Right ventricle myocardium superior (tissue), 1 donor: ENCODE data around the gene STK32B. TPM values are rescaled to one million over a fixed set of nuclear protein-coding genes. Genes with fewer than 3 reads are reported as not detected.
A peak's percentile ranks its signal among the peaks of the same experiment; 100 is the strongest.
"Not testable (repeated sequence)": the region's sequence is repeated elsewhere in the genome, so short reads cannot be mapped to it uniquely, and the experiment has no call there.

Experiments used
- ATAC-seq: fragments of 200-7000 bp; cut with Tn5 transposase; one replicate; pipeline ENCODE4 v1.9.1; 2020; ENCODE audit warnings: mild to moderate bottlenecking; ENCODE audit not compliant: poor library complexity
- DNase-seq: peaks from one replicate; pipeline ENCODE4 v3.0.0-alpha.2; 2020
- intact Hi-C: fragments of 100-400 bp; cut with DNase I; formaldehyde crosslinking; loops from one replicate; pipeline ENCODE4 v1.11.2; 2022
- long read RNA-seq: library from polyadenylated mRNA; unstranded; transcript quantifications from one replicate; pipeline ENCODE4 v2.0.0, GENCODE V29; 2021
- total RNA-seq: library from RNA; stranded (reverse); fragmentation: NEBNext Ultra II Directional; extraction: Animal tissue kit (Norgen Biotek cat#: 25700); gene quantifications from one replicate; pipeline ENCODE4 v1.2.1, GENCODE V29; 2021
- donor health status: DM: no; HTN: yes; CAD: no; lungs with severe emphysema.

The STK32B gene
- 1.0 TPM for total RNA-seq
- long read RNA-seq, partial matches to known transcripts = 1 of 4 reads
- long read RNA-seq, other reads (novel, unspliced or antisense) = 1 of 4 reads

DNA sequence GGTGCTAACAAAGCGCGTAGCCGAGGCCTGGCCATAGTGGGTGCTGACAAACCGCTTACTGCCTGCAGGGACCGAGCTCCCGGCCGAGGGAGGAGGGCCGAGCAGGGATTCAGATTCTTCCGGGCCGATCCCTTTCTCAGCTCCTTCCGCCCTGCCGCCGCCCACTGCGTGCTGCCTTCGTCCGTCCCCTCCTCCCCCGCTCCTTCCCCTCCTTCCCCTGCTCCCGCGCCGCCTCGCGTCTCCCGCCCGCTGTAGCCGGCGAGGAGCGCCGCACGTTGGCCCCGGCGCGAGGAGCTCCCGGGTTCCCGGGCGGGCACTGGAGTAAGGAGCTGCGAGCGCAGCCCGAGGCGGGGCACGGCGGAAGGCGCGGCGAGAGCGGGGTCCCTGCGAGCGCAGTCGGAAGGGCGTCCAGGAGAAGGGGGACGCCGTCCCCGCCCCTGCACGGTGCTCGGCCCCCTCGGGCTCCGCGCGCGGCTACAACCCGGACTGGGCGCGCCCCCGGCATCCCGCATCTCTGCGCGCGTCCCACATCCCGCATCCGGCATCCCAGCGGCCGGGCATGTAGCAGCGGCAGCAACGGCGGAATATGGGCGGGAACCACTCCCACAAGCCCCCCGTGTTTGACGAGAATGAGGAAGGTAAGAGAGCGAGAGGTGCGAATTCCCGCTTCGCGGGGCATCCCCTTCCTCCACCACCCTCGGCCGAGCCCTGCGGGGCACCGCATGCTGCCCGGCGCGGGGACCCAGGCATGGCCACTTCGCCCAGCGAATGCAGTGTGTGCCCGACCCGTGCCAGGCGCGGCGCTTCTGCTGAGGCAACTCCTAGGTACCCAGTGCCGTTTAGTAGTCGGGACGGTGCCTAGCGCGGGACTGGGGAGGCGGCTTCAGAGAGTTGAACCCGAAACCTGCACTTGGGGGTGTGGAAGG lies at the start of gene STK32B:
STK32B (plus strand) TSS at position 203 of the 926 bp plus-strand sequence.
- ATAC-seq (peak; percentile 89), DNase-seq (peak; percentile 80)
- intact Hi-C loops = loop anchor here (10.0 kb wide), 1 partner anchor 763 kb away; no protein-coding TSS in a partner anchor

DNA sequence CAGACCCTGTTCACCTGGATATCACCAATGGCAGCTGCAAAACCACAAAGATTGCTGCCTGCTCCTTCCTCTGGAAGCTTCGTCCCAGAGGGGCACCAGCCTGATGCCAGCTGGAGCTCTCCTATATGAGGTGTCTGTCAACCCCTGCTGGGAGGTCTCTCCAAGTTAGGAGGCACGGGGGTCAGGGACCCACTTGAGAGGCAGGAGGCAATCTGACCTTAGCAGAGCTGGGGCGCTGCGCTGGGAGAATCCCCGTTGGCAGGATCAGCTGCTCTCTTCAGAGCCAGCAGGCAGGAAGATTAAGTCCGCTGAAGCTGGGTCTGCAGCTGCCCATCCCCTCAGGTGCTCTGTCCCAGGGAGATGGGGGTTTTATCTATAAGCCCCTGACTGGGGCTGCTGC lies 49.6 kb upstream of the STK32B start:
- intact Hi-C loops, DNase-seq, ATAC-seq: not testable (repeated sequence)

DNA sequence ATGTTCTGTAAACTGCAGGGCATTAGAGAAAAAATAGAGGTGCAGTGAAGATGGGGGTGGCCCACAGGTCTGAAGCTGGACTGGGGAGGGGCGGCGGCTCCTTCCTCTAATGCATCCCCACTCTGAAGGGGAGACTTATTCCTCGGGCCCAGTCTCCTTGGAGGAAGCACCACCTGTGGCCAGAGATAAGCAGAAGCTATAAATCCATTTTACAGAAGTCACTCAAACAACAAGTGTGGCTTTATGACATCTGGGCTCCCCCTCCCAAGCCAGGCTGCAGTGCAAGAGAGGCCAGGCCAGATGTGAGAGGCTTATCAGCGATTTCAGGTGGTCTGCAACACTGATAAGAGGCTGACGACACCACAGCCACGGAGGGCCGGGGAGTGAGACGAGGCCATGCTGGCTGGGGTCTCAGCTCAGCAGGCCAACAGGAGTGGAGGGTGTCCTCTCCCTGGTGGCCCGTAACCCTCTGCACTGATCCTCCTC lies 47.9 kb upstream of the STK32B start:
- no peak for DNase-seq
- intact Hi-C loops = no loop called here

DNA sequence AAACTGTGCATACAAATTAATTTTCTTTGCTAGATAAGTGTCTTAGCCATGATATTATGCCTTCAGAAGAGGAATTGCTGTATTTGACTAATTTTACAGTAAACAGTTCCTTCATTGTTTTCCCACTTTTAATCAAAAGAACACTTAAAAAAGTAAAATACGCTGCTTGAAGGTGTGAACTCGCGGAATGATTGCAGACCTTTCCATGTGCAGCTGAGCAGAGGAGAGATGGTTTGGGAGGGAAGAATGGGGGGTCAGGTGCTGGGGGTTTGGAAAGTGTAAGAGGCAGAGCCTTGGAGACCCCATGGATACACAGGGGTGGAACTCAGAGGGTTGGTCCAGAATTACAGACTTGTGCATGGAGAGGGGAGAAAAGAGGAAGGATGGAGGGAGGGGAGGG lies 47.4 kb upstream of the STK32B start:
- intact Hi-C loops = no loop called here

More for the DNA sequence above, 47.9 kb upstream of the STK32B start:
- no peak for ATAC-seq

DNA sequence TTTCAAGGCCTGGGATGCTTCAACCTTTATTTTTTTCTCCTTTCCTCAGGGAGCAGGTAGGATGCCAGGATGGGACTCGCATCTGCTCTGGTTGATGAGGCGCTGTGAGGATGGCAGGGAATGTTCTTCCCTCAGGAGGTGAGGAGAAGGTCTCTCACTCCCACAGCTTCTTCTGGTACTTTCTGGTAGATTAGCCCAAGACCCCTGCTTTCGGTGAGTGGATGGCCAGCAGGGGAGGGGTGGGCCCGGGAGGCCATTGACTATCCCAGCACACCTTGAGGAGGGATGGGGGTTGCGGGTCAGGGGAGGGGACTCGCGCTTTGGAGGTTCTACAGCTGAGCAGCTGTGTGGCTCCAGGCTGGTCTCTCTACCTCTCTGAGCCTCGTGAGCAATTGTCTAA lies 46.8 kb upstream of the STK32B start:
- ATAC-seq = no peak
- intact Hi-C loops = no loop called here
- no peak for DNase-seq

More for the DNA sequence above, 47.4 kb upstream of the STK32B start:
- DNase-seq (no peak), ATAC-seq (no peak)

DNA sequence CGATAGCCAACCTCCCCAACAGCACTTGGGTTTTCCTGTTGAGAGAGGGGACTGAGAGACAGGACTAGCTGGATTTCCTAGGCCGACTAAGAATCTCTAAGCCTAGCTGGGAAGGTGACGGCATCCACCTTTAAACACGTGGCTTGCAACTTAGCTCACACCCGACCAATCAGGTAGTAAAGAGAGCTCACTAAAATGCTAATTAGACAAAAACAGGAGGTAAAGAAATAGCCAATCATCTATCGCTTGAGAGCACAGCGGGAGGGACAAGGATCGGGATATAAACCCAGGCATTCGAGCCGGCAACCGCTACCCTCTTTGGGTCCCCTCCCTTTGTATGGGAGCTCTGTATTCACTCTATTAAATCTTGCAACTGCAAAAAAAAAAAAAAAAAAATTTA lies 44.3 kb upstream of the STK32B start:
- intact Hi-C loops, ATAC-seq, DNase-seq: not testable (repeated sequence)

DNA sequence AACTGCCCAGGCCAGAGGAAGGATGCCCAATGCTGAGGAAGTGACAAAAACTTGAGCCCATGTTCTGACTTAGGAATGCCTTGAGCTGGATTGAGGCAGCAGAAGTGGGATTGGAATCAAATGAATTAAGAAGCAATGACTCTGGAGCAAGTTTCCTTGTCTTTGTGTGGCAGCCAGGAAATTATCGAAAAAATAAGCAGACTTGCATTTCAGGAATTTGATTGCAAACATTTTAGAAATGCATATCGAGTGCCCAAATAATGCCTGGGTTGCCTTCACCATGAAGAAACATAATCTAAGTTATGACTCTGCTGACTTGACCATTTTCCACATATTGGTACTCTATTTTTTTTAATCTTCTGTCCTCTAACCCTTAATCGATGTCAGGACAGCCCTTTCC lies 41.5 kb upstream of the STK32B start:
- no peak for DNase-seq
- intact Hi-C loops = no loop called here
- no peak for ATAC-seq

DNA sequence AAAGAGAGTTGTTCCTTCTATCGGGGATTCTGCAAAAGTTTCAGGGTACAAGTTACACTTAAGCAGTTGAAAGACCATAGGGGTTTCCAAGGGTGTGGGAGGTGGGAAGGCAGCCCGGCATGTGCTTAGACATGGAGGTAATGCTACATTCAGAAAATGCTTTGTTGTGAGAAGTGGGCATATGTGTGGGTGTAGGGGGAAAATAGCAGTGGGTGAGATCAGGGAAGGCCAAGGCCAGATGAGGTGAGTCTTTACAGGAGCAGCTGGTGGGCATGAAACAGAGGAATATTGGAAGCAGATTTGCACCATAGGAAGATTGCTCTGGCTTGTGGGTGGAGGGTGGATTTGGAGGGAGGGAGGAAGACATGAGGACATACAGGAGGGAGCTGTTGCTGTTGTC lies 40.3 kb upstream of the STK32B start:
- DNase-seq (no peak), ATAC-seq (no peak)
- intact Hi-C loops = no loop called here

DNA sequence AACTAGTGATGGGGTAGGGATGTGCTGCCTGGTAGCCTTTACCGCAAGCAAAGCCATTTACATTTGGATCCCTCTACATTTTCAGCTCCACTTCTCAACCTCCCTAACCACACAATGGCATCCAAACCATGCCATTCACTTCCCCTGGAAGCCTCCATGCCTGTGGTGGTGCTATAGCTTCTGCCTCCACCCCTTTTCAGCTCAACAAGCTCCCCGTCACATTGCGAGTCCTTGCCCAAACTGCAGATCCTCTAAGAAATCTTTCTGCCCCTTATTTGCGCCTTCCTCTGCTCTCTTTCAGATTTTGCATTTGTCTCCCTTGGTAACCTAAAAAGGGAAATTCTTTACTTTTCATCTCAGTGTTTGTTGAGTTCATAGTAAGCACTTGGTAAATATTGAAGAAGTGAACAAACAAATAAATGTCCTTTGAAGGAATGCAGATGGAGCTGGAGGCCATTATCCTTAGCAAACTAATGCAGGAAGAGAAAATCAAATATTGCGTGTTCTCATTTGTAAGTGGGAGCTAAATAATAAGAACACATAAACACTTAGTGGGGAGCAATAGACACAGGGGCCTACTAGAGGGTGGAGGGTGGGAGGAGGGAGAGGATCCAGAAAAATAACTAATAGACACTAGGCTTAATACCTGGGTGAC lies 38.9 kb upstream of the STK32B start:
- DNase-seq (no peak), ATAC-seq (no peak)
- intact Hi-C loops = no loop called here

DNA sequence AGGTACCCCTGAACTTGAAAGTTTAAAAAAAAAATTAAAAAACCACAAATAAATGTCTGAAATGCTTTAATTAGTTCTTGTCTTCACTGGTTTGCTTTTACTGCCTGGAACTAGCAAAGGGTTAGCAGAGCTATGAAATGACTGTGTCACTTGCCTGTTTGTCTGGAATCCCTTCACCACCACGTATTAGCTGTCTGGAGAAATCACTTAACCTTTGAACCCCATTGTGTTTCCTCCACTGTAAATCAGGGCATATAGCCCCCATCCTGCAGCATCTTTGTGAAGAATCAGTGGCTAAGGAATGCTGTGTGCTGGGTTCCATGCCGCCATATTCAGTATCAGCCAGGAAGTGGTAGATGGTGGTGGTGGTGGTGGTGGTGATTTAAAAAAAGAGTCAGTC lies 38.3 kb upstream of the STK32B start:
- DNase-seq = no peak
- intact Hi-C loops = no loop called here
- no peak for ATAC-seq

DNA sequence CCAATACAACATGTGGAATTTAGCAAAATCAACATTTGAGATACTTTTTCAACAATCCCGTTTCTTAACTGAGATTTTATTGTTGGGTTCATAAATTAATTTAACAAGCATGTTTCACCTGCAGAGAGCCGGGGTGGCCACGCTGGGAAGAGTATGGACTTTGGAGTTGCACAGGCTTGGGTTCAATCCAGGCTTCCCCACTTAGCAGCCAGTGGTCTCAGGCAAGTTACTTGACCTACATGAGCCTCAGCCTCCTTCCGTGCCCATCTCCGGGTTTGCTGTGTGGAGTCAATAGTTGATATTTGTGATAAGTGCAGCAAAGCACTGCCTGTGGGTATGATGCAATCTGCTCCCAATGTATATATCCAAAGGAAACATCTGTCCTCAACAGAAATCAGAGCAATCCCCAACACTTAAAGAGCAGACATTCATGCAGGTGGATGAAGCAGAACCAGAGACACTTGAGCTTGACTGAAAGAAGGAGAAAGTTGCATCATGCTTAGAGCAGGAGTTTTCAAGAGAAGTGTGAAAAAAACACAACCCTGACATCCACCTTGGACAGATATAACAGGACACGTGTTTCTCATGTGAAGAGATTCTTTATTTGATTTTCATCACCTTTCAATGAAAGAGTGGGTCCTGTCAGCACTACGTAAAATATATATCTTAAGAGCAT lies 37.1 kb upstream of the STK32B start:
- intact Hi-C loops = no loop called here
- ATAC-seq = no peak
- no peak for DNase-seq

DNA sequence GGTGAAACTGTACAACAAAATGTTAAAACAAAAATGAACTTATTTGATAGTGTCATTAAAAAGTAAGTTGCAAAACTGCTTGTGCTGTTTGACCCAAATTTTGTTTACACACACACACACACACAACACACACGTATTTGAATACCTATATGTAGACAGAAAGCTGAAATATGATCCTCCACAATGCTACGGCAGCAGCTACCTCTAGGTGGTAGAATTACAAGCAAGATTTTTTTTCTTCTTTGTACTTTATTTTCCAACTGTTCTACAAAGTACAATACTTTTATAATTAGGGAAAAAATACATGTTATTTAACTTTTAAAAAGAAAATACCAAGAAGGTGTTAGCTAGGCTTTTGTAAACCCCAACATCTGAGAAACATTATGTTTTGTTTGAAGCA lies 33.2 kb upstream of the STK32B start:
- intact Hi-C loops = no loop called here
- ATAC-seq = no peak
- DNase-seq = no peak

DNA sequence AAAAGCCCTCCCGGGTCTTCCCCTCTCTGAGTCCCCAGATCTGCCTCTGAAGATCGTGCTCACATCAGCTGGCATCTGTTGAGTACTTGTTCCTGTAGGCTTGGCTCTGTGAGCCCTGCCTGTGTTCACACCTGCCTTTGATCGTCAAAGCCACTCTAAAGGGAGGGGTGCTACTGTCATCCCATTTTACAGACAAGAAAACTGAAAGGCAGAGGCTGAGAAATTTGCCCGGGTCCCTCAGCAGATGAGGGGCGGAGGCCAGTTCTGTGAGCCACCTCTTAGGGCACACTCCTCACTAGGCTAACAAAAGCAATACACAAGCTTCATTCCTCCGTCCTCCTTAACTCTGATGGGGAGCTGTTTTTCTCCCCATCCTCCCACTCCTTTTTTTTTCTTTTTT lies 32.7 kb upstream of the STK32B start:
- intact Hi-C loops = no loop called here
- no peak for ATAC-seq
- no peak for DNase-seq

DNA sequence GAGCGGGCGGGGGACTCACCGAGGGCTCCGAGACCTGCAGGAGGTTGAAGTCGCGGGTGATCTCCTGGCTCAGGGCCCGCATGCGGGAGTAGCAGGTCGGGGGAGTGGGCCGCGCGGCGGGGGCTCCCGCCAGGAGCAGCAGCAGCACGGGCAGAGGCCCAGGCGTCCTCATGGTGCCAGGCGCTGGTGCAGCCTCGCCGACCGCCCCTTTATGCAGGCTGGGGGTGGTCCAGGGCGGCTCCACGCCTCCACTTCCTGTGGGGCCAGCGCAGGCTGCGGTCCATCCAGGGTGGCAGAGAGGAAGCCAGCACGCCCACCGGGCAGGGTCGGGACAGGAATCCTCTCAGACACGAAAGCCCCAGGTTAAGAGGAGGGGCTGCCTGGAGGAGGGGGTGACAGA lies 32.0 kb upstream of the STK32B start, which contains the start of gene CYTL1:
CYTL1 (minus strand) TSS at position 185 of the 400 bp plus-strand sequence; CDS start at position 172, 13 bp downstream.
- ATAC-seq (no peak), DNase-seq (no peak)
- intact Hi-C loops = no loop called here

DNA sequence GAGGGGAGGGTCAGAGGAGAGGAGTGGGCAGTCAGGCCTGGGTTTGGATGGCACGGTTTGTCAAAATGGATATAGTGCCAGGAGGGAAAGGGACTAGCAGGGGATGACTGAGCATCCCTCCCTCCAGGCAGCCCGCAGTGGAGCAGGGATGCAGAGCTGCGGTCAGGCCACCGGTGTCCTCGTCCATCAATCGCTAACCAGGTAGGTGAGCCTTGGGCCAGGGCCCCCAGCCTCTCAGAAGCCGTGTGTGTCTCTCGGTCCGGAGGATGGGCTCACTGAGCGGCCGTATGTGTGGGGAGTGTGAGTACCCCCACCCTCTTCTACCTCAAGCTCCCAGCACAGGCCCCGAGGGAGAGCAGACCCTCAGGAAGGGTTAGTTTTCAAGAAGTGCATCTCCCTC lies 31.5 kb upstream of the STK32B start:
- DNase-seq = no peak
- intact Hi-C loops = no loop called here
- no peak for ATAC-seq

DNA sequence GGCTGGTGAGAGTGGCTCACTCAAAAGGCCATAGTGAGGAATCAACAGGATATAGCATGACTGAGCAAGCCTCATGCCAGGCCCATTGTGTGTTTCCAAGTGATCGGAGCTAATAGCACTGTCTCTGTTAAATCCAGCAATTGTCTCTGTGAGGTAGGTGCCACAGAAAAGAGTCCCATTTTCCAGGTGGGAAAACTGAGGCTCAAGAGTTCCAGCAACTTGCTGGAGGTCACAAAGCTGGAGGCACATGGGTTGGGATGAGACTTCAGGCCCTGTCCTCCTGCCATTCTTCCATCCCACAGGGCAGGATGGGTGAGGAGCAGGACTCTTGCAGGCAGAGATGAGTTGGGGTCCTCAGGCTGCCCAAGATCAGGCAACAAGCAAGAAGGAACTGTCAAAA lies 30.9 kb upstream of the STK32B start:
- no peak for ATAC-seq
- no peak for DNase-seq
- intact Hi-C loops = no loop called here

DNA sequence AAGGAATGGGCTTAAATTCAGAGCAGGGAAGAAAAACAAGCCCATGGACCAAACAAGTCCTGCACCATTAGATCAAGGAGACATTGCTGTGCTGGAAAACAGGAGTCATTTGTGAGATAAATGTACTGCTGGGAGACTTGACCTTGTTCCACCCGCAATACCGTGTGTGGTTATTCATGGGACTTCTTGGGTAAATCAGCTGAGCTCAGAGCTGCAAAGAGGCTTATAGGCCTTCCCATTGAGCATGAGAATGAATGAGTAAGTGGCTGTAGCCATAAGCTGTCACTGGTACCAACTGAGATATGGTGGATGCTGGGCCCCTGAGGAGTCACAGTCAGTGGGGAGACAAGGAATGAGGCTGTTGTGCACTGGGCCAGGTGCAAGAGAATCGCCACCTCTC lies 29.7 kb upstream of the STK32B start:
- intact Hi-C loops = no loop called here
- DNase-seq = no peak

DNA sequence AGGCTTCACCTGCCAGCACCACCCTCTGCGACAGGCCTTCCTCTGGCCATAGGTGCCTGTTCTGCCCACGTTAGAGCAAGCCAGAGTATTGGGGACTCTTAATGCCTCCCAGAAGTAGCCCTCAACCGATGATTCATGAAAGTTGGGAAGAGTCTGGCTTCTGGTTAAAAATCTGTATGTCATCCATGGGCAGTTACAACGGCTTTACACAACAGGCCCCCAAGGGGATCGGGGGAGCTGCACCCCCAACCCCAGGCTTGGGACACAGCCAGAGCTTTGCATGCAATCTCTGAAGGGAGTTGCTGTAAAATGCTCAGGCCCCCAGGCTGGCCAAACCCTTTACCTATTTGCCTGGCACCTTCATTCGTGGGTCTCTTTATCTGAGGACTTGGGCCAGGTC lies 26.6 kb upstream of the STK32B start:
- ATAC-seq (no peak), DNase-seq (no peak)
- intact Hi-C loops = no loop called here

More for the DNA sequence above, 29.7 kb upstream of the STK32B start:
- ATAC-seq = no peak

DNA sequence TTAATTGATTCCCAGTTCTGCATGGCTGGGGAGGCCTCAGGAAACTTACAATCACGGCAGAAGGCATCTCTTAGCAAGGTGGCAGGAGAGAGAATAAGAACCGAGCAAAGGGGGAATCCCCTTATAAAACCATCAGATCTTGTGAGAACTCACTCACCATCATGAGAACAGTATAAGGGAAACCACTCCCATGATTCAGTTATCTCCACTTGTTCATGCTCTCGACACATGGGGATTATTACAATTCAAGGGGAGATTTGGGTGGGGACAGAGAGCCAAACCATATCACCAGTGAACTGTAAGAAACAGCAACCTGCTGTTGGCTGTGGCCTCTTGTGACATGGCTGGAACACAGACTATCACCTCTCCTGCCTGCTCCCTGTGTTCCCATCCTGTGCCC lies 24.9 kb upstream of the STK32B start:
- ATAC-seq (no peak), DNase-seq (no peak)
- intact Hi-C loops = no loop called here
